ENCODE results near the gene TOP2B. TPM values are rescaled to one million over a fixed set of nuclear protein-coding genes. Genes with fewer than 3 reads are reported as not detected.

TOP2B gene
- polyA plus RNA-seq, 1 of the 3 experiments (the other 2 are of a cell fraction) = 20.4 TPM

GRCh38 chr3:25552251-25552650 is 112.5 kb downstream of the TOP2B start (continued):
- TF ChIP-seq, protein P1, sequence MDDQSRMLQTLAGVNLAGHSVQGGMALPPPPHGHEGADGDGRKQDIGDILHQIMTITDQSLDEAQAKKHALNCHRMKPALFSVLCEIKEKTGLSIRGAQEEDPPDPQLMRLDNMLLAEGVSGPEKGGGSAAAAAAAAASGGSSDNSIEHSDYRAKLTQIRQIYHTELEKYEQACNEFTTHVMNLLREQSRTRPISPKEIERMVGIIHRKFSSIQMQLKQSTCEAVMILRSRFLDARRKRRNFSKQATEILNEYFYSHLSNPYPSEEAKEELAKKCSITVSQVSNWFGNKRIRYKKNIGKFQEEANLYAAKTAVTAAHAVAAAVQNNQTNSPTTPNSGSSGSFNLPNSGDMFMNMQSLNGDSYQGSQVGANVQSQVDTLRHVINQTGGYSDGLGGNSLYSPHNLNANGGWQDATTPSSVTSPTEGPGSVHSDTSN (IDR thresholded peaks at IDR 0.05) = no peak
- TF ChIP-seq EZH2phosphoT487 (IDR thresholded peaks at IDR 0.05; ENCODE audit: borderline replicate concordance, low read depth) (no peak), FOXJ3 (CRISPR knock-in tag; IDR thresholded peaks at IDR 0.05) (no peak)

- Histone ChIP-seq H3K9me2 (no peaks in the 10 kb centered on the region), H3K9me3 (no peaks in the 10 kb centered on the region), H3K9ac (no peak overlapping the region), H3K27me3 (ENCODE audit: insufficient read depth) (no peaks in the 10 kb centered on the region), H3K4me2 (no peak overlapping the region), H3K36me3 (replicated peaks in 1 of 2; ENCODE audit: control insufficient read depth in 1 of 2, insufficient read depth in 2 of 2, low read length in 1 of 2) (no peaks in the 10 kb centered on the region), H3K4me1 (ENCODE audit: control insufficient read depth in 1 of 2, insufficient read depth in 2 of 2, low read depth in 1 of 2, low read length in 1 of 2) (peaks cover 0 to 6% of the 10 kb centered on the region in 2 experiments; a peak in 2 of 4 replicates), H3K27ac (ENCODE audit: low read depth in 2 of 2, low read length in 1 of 2) (no peak overlapping the region), H4K20me1 (ENCODE audit: insufficient read depth) (no peaks in the 10 kb centered on the region), H3K79me2 (ENCODE audit: insufficient read depth) (peaks cover 19% of the 10 kb centered on the region), H3K4me3 (ENCODE audit: low read depth in 2 of 2, low read length in 1 of 2) (no peak overlapping the region), H3F3A (replicated peaks; ENCODE audit: insufficient read depth) (peaks cover 7% of the 10 kb centered on the region), H2AFZ (ENCODE audit: low read depth) (no peak overlapping the region)
- CTCF ChIA-PET = interaction anchor here (1.3 to 1.5 kb wide), 2 partner anchors 16 to 17 kb away, joined by 4 read pairs; no protein-coding TSS in a partner anchor
- DNase-seq = no peak
- WGBS (ENCODE audit: low lambda C conversion rate) = 78% methylated on average over 2 of the region's 2 CpGs
- POLR2A ChIA-PET = no interaction called here
- TF ChIP-seq, protein P2, sequence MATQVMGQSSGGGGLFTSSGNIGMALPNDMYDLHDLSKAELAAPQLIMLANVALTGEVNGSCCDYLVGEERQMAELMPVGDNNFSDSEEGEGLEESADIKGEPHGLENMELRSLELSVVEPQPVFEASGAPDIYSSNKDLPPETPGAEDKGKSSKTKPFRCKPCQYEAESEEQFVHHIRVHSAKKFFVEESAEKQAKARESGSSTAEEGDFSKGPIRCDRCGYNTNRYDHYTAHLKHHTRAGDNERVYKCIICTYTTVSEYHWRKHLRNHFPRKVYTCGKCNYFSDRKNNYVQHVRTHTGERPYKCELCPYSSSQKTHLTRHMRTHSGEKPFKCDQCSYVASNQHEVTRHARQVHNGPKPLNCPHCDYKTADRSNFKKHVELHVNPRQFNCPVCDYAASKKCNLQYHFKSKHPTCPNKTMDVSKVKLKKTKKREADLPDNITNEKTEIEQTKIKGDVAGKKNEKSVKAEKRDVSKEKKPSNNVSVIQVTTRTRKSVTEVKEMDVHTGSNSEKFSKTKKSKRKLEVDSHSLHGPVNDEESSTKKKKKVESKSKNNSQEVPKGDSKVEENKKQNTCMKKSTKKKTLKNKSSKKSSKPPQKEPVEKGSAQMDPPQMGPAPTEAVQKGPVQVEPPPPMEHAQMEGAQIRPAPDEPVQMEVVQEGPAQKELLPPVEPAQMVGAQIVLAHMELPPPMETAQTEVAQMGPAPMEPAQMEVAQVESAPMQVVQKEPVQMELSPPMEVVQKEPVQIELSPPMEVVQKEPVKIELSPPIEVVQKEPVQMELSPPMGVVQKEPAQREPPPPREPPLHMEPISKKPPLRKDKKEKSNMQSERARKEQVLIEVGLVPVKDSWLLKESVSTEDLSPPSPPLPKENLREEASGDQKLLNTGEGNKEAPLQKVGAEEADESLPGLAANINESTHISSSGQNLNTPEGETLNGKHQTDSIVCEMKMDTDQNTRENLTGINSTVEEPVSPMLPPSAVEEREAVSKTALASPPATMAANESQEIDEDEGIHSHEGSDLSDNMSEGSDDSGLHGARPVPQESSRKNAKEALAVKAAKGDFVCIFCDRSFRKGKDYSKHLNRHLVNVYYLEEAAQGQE (IDR thresholded peaks at IDR 0.05; ENCODE audit: low read depth, low read length) = no peak
- TF ChIP-seq RCOR1 (IDR thresholded peaks at IDR 0.05; ENCODE audit: low read length) (no peak), JUND (IDR thresholded peaks at IDR 0.05) (no peak), TAF1 (IDR thresholded peaks at IDR 0.05; ENCODE audit: borderline replicate concordance, low read depth, low read length) (no peak), SIN3A (IDR thresholded peaks at IDR 0.05; ENCODE audit: borderline replicate concordance, low read depth, low read length) (no peak), NRF1 (IDR thresholded peaks at IDR 0.05; ENCODE audit: low read depth, low read length) (no peak), RFX5 (IDR thresholded peaks at IDR 0.05; ENCODE audit: low read length) (no peak)
Observed at GRCh38 chr3:25548836-25549235, 115.9 kb downstream of the TOP2B start.

Measured in SK-N-SH (cell line).